ENCODE measurements around the gene CEP128.

Gene CEP128

GRCh38 chr14:80538633-80539375, 402.7 kb downstream of the CEP128 start:
- no peak for DNase-seq

- DNase-seq: no peak
These were observed 403.9 kb downstream of the CEP128 start for GRCh38 chr14:80537626-80538025.

- no peak for DNase-seq
These were observed 405.1 kb downstream of the CEP128 start for GRCh38 chr14:80536456-80536855.

GRCh38 chr14:80535171-80535570, 406.4 kb downstream of the CEP128 start:
- no peak for DNase-seq

GRCh38 chr14:80523518-80524117, 417.9 kb downstream of the CEP128 start:
- DNase-seq: no peak

- DNase-seq: no peak
These were observed 418.6 kb downstream of the CEP128 start for GRCh38 chr14:80522936-80523335.

GRCh38 chr14:80522411-80522810, 419.1 kb downstream of the CEP128 start:
- DNase-seq: no peak

- no peak for DNase-seq
These were observed 420.1 kb downstream of the CEP128 start for GRCh38 chr14:80521456-80521855.

- DNase-seq: no peak
These were observed 422.5 kb downstream of the CEP128 start for GRCh38 chr14:80519002-80519401.

- no peak for DNase-seq
These were observed 423.4 kb downstream of the CEP128 start for GRCh38 chr14:80518173-80518572.

GRCh38 chr14:80507292-80507869, 434.2 kb downstream of the CEP128 start:
- DNase-seq: no peak

GRCh38 chr14:80504781-80505180, 436.8 kb downstream of the CEP128 start:
- DNase-seq: no peak

- DNase-seq: no peak
These were observed 443.0 kb downstream of the CEP128 start for GRCh38 chr14:80498533-80498932.

GRCh38 chr14:80496090-80496489, 445.4 kb downstream of the CEP128 start:
- no peak for DNase-seq

GRCh38 chr14:80494769-80495168, 446.8 kb downstream of the CEP128 start:
- no peak for DNase-seq

GRCh38 chr14:80493620-80494019, 447.9 kb downstream of the CEP128 start:
- DNase-seq: no peak

- DNase-seq: no peak
These were observed 449.9 kb downstream of the CEP128 start for GRCh38 chr14:80491650-80492049.

GRCh38 chr14:80491131-80491530, 450.4 kb downstream of the CEP128 start:
- no peak for DNase-seq

GRCh38 chr14:80489513-80489912, 452.0 kb downstream of the CEP128 start:
- DNase-seq: no peak

GRCh38 chr14:80485764-80486163, 455.8 kb downstream of the CEP128 start:
- DNase-seq: no peak

GRCh38 chr14:80483331-80483730, 458.2 kb downstream of the CEP128 start:
- no peak for DNase-seq

- DNase-seq: no peak
These were observed 464.0 kb downstream of the CEP128 start for GRCh38 chr14:80477388-80478160.

- DNase-seq: no peak
These were observed 466.5 kb downstream of the CEP128 start for GRCh38 chr14:80475074-80475473.
